ENCODE results near the gene TBCD.
A peak's percentile ranks its signal among the peaks of the same experiment; 100 is the strongest.

The TBCD gene

DNA sequence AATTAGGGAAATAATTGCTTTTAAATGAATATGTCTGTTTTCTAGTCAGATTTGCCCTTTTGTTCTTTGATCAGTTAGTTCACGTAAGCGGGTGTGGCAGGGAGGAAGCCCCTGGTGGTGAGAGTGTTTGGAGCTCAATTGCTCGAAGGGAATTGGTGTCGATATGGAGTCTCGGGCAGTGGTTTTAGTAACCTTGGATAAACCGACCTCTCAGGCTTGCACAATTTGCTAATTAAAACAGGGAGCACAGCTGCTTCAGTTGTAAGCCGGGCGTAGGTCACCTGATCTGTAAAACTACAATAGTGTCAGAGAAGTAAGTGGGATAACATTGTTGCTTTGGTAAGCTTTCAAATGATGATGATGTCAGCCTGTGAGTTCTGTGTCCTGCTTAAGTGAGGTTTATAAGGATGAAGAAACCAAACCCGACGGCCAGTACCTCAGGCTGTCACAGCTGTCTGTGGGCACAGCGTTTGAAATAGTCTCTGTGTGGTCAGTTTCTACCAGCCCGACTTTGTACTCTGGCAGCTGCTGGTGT, 85.0 kb downstream of the TBCD start:
- DNase-seq (ENCODE audit: low read depth) = no peak
- H3K4me3 ChIP-seq (ENCODE audit: low read depth, low read length) = no peak overlapping the region
- TF ChIP-seq, protein P1, sequence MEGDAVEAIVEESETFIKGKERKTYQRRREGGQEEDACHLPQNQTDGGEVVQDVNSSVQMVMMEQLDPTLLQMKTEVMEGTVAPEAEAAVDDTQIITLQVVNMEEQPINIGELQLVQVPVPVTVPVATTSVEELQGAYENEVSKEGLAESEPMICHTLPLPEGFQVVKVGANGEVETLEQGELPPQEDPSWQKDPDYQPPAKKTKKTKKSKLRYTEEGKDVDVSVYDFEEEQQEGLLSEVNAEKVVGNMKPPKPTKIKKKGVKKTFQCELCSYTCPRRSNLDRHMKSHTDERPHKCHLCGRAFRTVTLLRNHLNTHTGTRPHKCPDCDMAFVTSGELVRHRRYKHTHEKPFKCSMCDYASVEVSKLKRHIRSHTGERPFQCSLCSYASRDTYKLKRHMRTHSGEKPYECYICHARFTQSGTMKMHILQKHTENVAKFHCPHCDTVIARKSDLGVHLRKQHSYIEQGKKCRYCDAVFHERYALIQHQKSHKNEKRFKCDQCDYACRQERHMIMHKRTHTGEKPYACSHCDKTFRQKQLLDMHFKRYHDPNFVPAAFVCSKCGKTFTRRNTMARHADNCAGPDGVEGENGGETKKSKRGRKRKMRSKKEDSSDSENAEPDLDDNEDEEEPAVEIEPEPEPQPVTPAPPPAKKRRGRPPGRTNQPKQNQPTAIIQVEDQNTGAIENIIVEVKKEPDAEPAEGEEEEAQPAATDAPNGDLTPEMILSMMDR (IDR thresholded peaks at IDR 0.05; ENCODE audit: control insufficient read depth, extremely low read depth, insufficient read depth) = no peak

DNA sequence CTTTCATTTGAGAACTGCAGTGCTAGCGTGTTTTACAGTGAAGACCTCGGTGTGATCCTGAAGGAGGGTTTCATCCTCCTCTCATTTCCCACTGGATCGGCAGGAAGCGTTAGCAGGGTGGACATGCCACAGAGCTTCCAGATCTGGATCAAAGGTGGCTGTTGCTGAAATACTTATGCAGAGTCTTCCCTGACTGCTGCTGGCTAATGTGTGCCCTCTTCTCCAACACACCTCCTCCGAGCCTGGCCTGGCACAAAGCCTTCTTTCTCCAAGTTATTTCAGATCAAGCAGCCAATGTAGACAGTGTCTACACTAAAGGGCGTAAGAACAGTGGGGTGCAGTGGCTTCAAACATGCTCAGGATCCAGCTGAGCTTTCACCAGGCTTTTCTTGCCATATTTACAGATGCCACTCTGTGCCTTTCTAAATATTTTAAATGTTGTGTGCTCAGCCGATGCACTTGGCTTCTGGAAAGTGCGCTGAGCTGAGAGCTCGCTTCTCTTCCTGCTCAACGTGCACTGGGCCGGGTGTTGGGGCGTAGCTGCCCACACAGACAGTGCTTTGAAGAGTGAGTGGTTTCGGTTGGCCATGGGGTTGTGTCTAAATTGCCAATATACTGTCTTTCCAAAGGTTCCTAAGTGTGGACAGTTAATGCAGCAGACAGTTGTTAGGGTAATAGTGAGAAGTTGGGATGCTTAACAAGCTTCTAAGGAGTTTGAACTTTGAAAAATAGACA, 85.9 kb downstream of the TBCD start:
- TF ChIP-seq, protein P1 (IDR thresholded peaks at IDR 0.05; ENCODE audit: control insufficient read depth, extremely low read depth, insufficient read depth) = no peak
- no peak for DNase-seq (ENCODE audit: low read depth)
- H3K4me3 ChIP-seq (ENCODE audit: low read depth, low read length) = peak overlapping the region; percentile 46; the same call in 1 of the 2 replicates

DNA sequence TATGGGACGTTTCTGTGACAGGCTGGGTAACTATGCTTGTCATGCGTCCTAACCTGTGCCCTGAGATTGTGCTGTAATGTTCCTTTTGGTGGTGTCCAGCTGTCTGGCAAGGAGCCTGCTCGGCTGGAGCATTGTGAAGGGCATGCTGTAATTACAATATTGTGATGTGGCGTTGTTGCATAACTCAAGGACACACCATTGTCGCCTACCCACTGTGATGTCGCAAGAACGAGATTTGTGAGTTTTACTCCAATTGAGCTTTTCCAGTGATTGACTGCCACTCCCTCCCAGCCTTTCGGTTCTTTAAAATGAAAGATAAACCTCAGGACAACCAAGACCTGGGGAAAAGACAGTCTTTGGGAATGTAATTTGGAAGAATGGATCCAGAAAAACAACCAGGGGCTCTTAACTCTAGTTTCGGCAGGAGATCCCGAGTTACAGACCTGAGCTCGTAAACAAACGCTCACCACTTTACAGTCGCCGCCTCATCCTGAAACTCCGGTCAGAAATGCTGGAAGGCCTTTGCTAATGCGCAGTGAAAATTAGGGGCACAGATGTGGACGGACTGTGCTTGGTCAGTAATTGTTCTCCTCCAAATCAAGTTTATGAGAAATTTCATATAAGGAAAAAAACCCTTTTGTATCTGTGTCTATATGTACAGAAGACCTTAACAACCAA, 86.7 kb downstream of the TBCD start:
- H3K4me3 ChIP-seq (ENCODE audit: low read depth, low read length) = peak overlapping the region; percentile 46
- DNase-seq (ENCODE audit: low read depth) = peak; percentile 67
- TF ChIP-seq, protein P1 (IDR thresholded peaks at IDR 0.05; ENCODE audit: control insufficient read depth, extremely low read depth, insufficient read depth) = no peak

DNA sequence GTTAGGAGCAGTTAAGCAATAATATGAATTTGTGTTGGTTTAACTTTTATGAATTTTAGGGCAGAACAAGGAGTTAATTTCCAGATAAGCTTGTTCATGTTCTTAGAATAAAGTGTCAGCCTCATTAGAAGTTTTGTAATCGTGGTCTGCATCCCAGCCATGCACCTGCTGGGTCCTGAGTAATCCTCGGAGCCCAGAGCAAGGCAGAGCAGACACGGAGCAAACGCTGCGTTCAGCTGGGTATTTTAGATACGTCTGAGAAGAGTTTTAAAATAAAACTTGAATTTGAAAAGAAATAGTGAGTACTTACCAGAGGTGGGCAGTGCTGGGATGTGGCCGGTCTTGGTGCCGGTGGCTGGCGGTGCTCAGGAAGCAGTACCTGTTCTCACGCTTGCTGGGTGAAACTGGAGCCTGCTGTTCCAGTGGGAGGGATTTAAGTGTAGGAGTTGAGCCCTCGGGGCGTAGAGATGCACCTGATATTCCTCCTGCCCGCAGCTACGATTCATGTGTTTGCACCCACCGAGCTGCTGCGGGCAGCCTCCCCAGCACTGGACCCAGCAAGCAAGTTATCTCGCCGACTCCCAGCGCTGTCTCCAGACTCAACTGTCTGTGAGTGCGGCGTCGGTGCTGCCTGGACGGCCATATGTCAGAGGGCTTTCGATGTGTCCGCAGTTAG, 87.9 kb downstream of the TBCD start, which contains the start of gene ZNF750:
TSS of gene ZNF750 (minus strand) at position 406 of the 676 bp plus-strand sequence. CDS start 7,568 bp downstream, outside the sequence.
- TF ChIP-seq, protein P1 (IDR thresholded peaks at IDR 0.05; ENCODE audit: control insufficient read depth, extremely low read depth, insufficient read depth) = no peak
- no peak for DNase-seq (ENCODE audit: low read depth)
- H3K4me3 ChIP-seq (ENCODE audit: low read depth, low read length) = peak within 1 kb of the TSS; percentile 46; the same call in 1 of the 2 replicates

DNA sequence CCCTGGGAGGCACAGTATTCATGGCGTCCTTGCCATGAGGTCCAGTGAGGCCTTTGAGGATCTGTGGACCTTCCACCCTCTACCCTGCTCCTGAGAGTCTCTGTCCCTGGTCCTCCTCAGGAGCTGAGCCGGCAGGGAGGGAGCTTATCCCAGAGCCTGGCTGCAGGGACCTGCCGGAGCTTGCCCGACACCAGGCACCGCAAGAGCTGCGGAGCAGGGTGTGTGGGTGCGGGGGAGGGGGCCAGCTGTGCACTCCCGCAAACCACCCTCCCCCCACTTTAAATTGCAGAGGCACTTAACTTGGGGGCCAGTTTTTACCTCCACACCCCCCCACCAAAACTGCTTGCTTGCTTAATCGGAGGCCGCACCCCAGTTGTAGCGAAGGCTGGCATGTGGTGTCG, 88.6 kb downstream of the TBCD start:
- no peak overlapping the region for H3K4me3 ChIP-seq (ENCODE audit: low read depth, low read length)
- TF ChIP-seq, protein P1 (IDR thresholded peaks at IDR 0.05; ENCODE audit: control insufficient read depth, extremely low read depth, insufficient read depth) = no peak
- no peak for DNase-seq (ENCODE audit: low read depth)

DNA sequence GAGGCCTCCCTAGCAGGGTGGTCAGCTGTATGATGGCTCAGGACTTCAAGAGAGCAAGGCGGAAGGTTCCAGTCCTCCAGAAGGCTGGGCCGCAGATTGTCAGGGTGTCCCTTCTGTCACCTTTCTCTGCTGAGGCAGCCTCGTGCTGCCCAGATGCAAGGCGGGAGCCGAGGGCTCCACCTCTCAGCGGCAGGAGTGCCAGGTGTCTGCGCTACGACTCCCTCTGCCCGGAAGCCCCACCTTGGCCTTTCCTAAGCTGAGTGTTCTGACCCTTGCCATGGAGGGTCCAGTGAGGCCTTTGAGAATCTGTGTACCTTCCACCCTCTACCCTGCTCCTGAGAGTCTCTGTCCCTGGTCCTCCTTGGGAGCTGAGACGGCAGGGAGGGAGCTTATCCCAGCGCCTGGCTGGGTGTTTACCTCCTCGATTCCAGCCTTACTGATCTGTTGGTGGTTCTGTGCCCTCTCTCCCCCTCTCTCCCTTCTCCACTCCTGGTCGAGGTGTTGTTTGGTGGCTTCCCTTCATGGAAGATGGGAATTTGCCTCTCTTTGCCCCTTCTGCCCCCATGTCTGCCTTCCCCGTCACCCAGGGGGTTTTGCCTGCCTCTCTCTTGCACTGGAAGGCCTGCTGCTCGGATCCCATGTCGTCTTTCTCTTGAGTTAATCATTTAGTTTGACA, 90.2 kb downstream of the TBCD start:
- DNase-seq (ENCODE audit: low read depth) = no peak
- TF ChIP-seq, protein P1 (IDR thresholded peaks at IDR 0.05; ENCODE audit: control insufficient read depth, extremely low read depth, insufficient read depth) = no peak
- H3K4me3 ChIP-seq (ENCODE audit: low read depth, low read length) = no peak overlapping the region

Measured in LNCaP clone FGC (cell line).